H1 (cell line): ENCODE measurements around the gene NRXN2. TPM values are rescaled to one million over a fixed set of nuclear protein-coding genes. Genes with fewer than 3 reads are reported as not detected.

Experiments used
- ATF3 ChIP-seq: IDR thresholded peaks from 2 replicates; pipeline ENCODE4 v1.6.1; 2011; ENCODE audit warnings: low read depth, mild to moderate bottlenecking, low read length; ENCODE audit not compliant: insufficient read depth
- CTCF ChIP-seq, 3 experiments: IDR thresholded peaks; 1 replicate in 2 of 3; 2 replicates in 1 of 3; pipeline versions ENCODE4 v1.5.1 to v1.6.1; 2011; ENCODE audit warnings: low read length in 3 of 3, mild to moderate bottlenecking in 3 of 3, inconsistent platforms in 2 of 3, low read depth in 1 of 3, moderate library complexity in 1 of 3; ENCODE audit not compliant: insufficient read depth in 1 of 3; ENCODE audit errors: control extremely low read depth in 1 of 3
- E2F6 ChIP-seq: IDR thresholded peaks from 2 replicates; pipeline ENCODE4 v1.6.1; 2012; ENCODE audit warnings: inconsistent platforms
- GABPA ChIP-seq: IDR thresholded peaks from 2 replicates; pipeline ENCODE4 v1.6.1; 2011; ENCODE audit warnings: mild to moderate bottlenecking, low read length, moderate library complexity, borderline replicate concordance; ENCODE audit not compliant: insufficient read depth
- POLR2A ChIP-seq, 2 experiments: IDR thresholded peaks; 1 replicate in 1 of 2; 2 replicates in 1 of 2; pipeline ENCODE4 v1.6.1; 2011; ENCODE audit warnings: low read depth in 2 of 2, low read length in 2 of 2, mild to moderate bottlenecking in 2 of 2; ENCODE audit errors: control extremely low read depth in 1 of 2
- RNF2 ChIP-seq: fragments of 200-900, 300-1000 bp; sonication (generic); IDR thresholded peaks from 2 replicates; pipeline ENCODE4 v1.7.1; 2016; ENCODE audit warnings: borderline replicate concordance, low read depth, mild to moderate bottlenecking, antibody characterized with exemption, low read length; ENCODE audit not compliant: poor library complexity, severe bottlenecking; ENCODE audit errors: missing control alignments
- ZNF274 ChIP-seq: IDR thresholded peaks from 2 replicates; pipeline ENCODE4 v1.7.0; 2012; ENCODE audit warnings: low read length, borderline replicate concordance; ENCODE audit errors: extremely low read depth
- polyA plus RNA-seq, 7 experiments: library from polyadenylated mRNA; depleted of rRNA in 3 of 7; stranded (reverse) in 5 of 7; unstranded in 2 of 7; fragments of >200 nt in 5 of 7; fragments of 200-250 nt in 2 of 7; gene quantifications; 1 replicate in 5 of 7; 2 replicates in 1 of 7; 4 replicates in 1 of 7; pipeline versions ENCODE4 v1.2.1 to v1.2.3, GENCODE V29; 2011 to 2013; ENCODE audit warnings: missing spikeins in 2 of 7, mixed read lengths in 2 of 7
- total RNA-seq: library from RNA; stranded (reverse); fragmentation: NEBNext Ultra II Directional; extraction: Animal tissue kit (Norgen Biotek cat#: 25700); gene quantifications from 2 replicates; pipeline ENCODE4 v1.2.1, GENCODE V29; 2021

Gene NRXN2
- total and polyA plus RNA-seq, 2 of the 8 experiments (the other 6 are each of a cell fraction or from before 2014, with no cell fraction given), result 1.3 to 11.5 TPM

- TF ChIP-seq ATF3 (no peak), CTCF (IDR thresholded peaks at IDR 0.05; ENCODE audit: control extremely low read depth in 1 of 3, insufficient read depth in 1 of 3, low read depth in 1 of 3, low read length in 3 of 3) (no peak), RNF2 (no peak), POLR2A (IDR thresholded peaks at IDR 0.05; ENCODE audit: control extremely low read depth in 1 of 2, low read depth in 2 of 2, low read length in 2 of 2) (no peak), ZNF274 (no peak), GABPA (no peak), E2F6 (no peak)
Measured at GRCh38 chr11:64698427-64698826, 24.6 kb downstream of the NRXN2 start (continued).
